Stimulated activated CD4-positive, alpha-beta T cell treated with anti-CD3 and anti-CD28 coated beads, Interleukin-15, amount 100 ng/mL, for 24 hours (primary cell): ENCODE measurements around the gene OLFML2B.

ENCODE experiments used
- DNase-seq: peaks from one replicate; pipeline ENCODE4 v3.0.0-alpha.2; 2020

The OLFML2B gene

DNA sequence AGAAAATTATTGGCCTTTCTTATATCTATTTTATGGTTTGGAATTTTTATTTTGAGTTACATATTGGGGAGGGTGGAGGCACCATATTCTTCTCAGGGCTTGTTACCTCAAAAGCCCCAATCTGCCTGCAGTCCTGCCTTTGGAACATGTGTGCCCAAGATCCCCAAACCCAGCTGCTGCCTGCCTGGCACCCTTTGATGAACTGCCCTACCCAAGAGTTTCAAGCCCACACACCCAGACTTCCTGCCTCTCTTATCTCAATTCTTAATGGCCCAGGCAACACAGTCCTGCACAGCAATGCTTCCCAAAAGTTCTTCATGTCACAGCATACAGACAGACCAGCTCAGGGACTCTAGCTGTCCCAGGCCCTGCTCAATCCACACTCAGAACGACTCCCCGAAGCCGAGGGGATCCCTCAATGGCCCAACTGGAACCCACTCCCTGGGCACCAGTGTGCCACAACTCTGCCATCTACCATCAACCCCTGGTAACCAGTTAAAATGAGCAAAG, 19.2 kb downstream of the OLFML2B start:
- DNase-seq = no peak

DNA sequence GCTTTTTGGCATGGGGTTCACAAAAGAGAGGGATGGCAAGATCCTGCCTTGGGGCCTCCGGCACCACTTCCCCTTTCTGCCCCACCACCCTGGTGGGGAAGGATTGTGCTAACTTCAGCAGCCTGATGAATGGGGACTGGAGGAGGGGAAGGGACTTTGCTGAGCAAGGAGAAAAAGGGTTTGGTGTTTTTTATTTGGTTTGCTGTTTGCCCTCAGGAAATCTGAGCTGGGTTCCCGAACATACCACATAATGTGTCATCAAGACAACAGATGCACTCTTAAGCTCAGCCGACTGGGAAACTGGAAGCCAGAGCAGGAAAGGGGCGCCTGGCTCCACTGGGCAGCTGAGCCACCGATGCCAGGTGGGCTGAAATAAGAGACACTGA, 19.8 kb downstream of the OLFML2B start:
- DNase-seq = no peak

- DNase-seq = no peak
These were observed 20.4 kb downstream of the OLFML2B start for GRCh38 chr1:162003061-162003829.

GRCh38 chr1:162000053-162000420, 23.6 kb downstream of the OLFML2B start:
- no peak for DNase-seq

- no peak for DNase-seq
These were observed 24.2 kb downstream of the OLFML2B start for GRCh38 chr1:161999301-162000052.

- DNase-seq = no peak
These were observed 24.9 kb downstream of the OLFML2B start for GRCh38 chr1:161998811-161999210.

- no peak for DNase-seq
These were observed 26.5 kb downstream of the OLFML2B start for GRCh38 chr1:161997152-161997551.

DNA sequence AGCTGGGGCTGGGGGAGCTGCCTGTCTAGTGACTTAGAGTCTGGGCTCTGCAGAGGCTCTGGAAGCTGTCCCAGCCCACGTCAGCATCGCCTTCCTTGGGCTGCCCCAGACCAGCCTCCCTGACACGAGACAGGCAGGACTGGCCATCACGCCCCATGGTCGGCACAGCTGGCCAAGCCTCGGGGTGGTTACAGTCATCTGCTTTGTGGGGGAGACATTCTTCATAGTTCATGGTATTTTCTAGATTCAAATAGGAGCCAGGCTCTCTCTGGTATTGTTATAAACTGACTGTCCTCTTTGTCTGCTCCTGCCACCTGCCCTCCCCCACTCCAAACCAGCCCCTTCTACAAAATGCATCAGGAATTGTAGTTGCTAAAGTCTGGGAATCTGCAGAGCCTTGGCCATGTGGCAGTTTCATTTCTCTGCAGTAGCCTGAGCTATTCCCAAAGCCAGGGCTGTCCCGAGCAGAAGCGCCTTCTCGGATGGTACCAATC, 29.4 kb downstream of the OLFML2B start:
- DNase-seq = no peak

DNA sequence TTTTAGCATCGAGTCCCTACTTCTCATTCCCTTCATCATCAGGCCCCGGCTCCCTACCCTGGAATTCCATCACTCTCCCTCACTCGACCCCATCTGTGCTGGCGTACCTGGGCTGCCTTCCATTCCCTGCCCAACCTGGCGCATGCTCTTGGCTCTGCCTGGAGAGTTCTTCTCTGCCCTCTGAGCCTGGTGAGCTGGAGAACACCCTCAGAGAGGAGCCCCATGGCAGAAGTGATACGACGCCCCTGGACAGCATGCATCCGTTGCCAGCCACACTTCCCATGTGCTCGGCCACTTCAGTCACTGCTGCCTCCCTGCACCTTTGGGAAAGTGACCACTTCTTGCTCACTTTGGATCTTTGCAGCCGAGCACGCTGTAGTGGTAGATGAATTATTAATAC, 30.1 kb downstream of the OLFML2B start:
- DNase-seq = no peak

GRCh38 chr1:161989786-161990185, 33.9 kb downstream of the OLFML2B start:
- DNase-seq = no peak

- no peak for DNase-seq
These were observed 34.6 kb downstream of the OLFML2B start for GRCh38 chr1:161989108-161989507.

- no peak for DNase-seq
These were observed 35.3 kb downstream of the OLFML2B start for GRCh38 chr1:161988413-161988812.

GRCh38 chr1:161987872-161988271, 35.8 kb downstream of the OLFML2B start:
- no peak for DNase-seq

DNA sequence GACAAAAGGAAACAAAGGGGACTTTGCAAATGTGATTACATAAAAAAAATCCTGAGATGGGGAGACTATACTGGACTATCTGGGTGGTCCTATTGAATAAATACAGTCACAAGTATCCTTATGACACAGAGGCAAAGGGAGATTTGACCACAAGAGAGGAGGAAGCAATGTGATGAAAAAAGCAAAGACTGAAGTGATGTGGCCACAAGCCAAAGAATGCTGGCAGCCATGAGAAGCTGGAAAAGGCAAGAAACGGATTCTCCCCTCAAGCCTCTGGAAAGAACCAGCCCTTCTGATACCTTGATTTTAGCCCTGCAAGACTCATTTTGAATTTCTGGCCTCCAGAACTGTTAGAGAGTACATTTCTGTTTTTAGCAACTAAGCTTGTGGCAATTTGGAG, 36.4 kb downstream of the OLFML2B start:
- no peak for DNase-seq

GRCh38 chr1:161986328-161986727, 37.3 kb downstream of the OLFML2B start:
- no peak for DNase-seq

DNA sequence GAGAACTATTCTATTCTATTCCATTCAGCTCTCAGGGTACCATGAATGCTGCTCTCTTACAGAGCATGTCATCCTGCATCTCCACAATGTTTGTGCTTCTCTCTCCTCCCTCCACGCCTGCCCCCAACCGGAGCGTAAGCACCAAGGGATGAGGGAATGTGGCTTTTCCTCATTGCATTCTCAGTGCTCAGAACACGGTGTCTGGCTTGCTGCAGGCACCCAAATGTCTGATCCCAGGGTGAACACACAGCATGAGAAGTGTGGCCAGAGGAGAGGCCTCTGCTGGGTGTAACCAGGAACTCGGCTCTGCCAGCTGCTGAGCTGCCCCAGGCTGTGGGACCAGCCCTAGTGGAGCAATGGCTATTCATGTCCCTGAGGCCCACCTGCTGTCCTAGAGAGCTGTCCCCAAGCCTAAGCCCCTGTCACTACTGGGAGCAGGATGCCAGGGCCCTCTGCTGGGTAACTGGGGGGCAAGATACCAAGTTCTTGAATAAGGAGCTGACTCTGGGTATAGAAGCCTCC, 38.3 kb downstream of the OLFML2B start:
- DNase-seq = no peak

- DNase-seq = no peak
These were observed 39.9 kb downstream of the OLFML2B start for GRCh38 chr1:161983725-161984124.

- no peak for DNase-seq
These were observed 40.8 kb downstream of the OLFML2B start for GRCh38 chr1:161982917-161983316.

GRCh38 chr1:161982507-161982895, 41.2 kb downstream of the OLFML2B start:
- DNase-seq = no peak

- no peak for DNase-seq
These were observed 41.7 kb downstream of the OLFML2B start for GRCh38 chr1:161981735-161982506.

- DNase-seq = no peak
These were observed 42.5 kb downstream of the OLFML2B start for GRCh38 chr1:161981126-161981525.

DNA sequence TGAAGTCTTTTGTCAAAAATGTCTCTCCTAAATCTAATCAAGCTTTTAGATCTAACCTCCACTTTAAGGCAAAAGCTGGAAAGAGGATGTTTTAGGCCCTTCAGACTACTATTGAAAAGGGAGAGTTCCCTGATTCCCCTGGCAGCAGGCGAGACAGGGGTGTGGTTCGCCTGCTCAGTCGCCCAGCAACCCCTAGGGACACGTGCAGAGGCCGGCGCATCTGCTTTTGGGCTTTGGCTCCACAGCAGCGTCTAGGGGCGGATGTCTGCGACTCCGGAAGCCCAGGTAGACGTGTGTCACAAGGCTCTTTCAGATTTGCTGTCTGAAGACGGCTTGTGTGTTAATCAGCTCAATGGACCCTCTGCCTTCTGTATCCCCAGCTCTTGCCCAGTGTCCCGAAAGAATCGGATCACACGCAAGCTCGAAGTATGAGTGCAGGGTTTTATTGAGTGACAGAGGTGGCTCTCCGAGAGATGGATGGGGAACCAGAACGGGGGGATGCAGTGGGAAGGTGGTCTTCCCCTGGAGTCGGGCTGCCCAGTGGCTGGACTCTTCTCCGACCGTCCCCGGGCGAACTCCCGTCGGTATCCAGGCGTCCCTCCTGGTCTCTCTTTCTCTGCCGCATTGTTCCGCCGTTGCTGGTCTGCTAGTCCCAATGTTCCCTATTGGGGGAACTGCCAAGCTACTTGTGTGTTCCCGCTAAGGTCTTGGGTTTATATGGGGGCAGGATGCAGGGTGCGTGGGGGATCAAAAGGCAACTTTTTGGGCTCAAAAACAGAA, 45.5 kb downstream of the OLFML2B start:
- DNase-seq = no peak
